K562 (cell line): Measurements from ENCODE around the gene HAPLN3. TPM values are rescaled to one million over a fixed set of nuclear protein-coding genes. Genes with fewer than 3 reads are reported as not detected.

ENCODE experiments used
- BCL6 ChIP-seq: fragments of 250-450 bp; sonication (Bioruptor Pico); IDR thresholded peaks from 2 replicates; pipeline ENCODE4 v1.4.0; 2020
- BRCA1 ChIP-seq, 2 experiments: fragments of 450-650 bp in 1 of 2; sonication (generic) in 1 of 2; formaldehyde crosslinking in 1 of 2; IDR thresholded peaks; 2 replicates each; pipeline versions ENCODE4 v1.5.0 to v1.6.1; 2017 to 2020; ENCODE audit warnings: mild to moderate bottlenecking in 1 of 2, missing genetic modification reagents in 1 of 2
- CTCF ChIP-seq, 3 experiments: IDR thresholded peaks in 2 of 3; conservative IDR thresholded peaks in 1 of 3; 2 replicates each; pipeline ENCODE4 v1.5.1; 2011 to 2012; ENCODE audit warnings: low read length in 3 of 3, mild to moderate bottlenecking in 3 of 3, control low read depth in 2 of 3, improper control_type of control experiment in 1 of 3, inconsistent platforms in 1 of 3, low read depth in 1 of 3, mixed read lengths in 1 of 3, moderate library complexity in 1 of 3; ENCODE audit not compliant: insufficient read depth in 2 of 3
- E2F3 ChIP-seq: fragments of 250-450 bp; sonication (Bioruptor Pico); IDR thresholded peaks from 2 replicates; pipeline ENCODE4 v1.4.0; 2020; ENCODE audit warnings: mild to moderate bottlenecking
- HNRNPL ChIP-seq: fragments of 200-400 bp; formaldehyde crosslinking; IDR thresholded peaks from 2 replicates; pipeline ENCODE4 v1.6.1; 2017; ENCODE audit warnings: low read depth, mild to moderate bottlenecking, low read length
- MCM5 ChIP-seq: fragments of 450-650 bp; IDR thresholded peaks from 2 replicates; pipeline ENCODE4 v1.6.1; 2016; ENCODE audit warnings: low read depth
- NFXL1 ChIP-seq: fragments of 450-650 bp; formaldehyde crosslinking; IDR thresholded peaks from 2 replicates; pipeline ENCODE4 v1.4.0; 2021; ENCODE audit warnings: mild to moderate bottlenecking
- POLR3G ChIP-seq: IDR thresholded peaks from 2 replicates; pipeline ENCODE4 v1.6.1; 2011; ENCODE audit not compliant: insufficient read length, insufficient replicate concordance; ENCODE audit errors: extremely low read depth
- RBM15 ChIP-seq: fragments of 200-400 bp; formaldehyde crosslinking; IDR thresholded peaks from 2 replicates; pipeline ENCODE4 v1.6.1; 2018; ENCODE audit warnings: mild to moderate bottlenecking, low read length, moderate library complexity; ENCODE audit not compliant: insufficient read depth
- SMARCB1 ChIP-seq: IDR thresholded peaks from 2 replicates; pipeline ENCODE4 v1.6.1; 2011; ENCODE audit warnings: improper control_type of control experiment, low read depth; ENCODE audit not compliant: insufficient read length
- SRSF9 ChIP-seq: fragments of 200-400 bp; formaldehyde crosslinking; IDR thresholded peaks from 2 replicates; pipeline ENCODE4 v1.6.1; 2017; ENCODE audit warnings: low read depth, low read length, borderline replicate concordance
- TAF15 ChIP-seq: fragments of 200-400 bp; formaldehyde crosslinking; IDR thresholded peaks from 2 replicates; pipeline ENCODE4 v1.6.1; 2017; ENCODE audit warnings: mild to moderate bottlenecking, low read depth, low read length, moderate library complexity
- TCF7L2 ChIP-seq: fragments of 150-350 bp; IDR thresholded peaks from 2 replicates; pipeline ENCODE4 v1.6.1; 2016; ENCODE audit warnings: low read depth, mild to moderate bottlenecking, low read length, moderate library complexity
- TRIM24 ChIP-seq, 2 experiments: fragments of 450-650 bp; IDR thresholded peaks; 2 replicates each; pipeline ENCODE4 v1.6.1; 2016
- XRCC4 ChIP-seq: IDR thresholded peaks from one replicate; pipeline ENCODE4 v1.6.1; 2011; ENCODE audit not compliant: insufficient read depth, insufficient read length; ENCODE audit errors: extremely low read depth
- ZFPM2 ChIP-seq: fragments of 250-450 bp; sonication (Bioruptor Pico); IDR thresholded peaks from 2 replicates; pipeline ENCODE4 v1.5.1; 2022; ENCODE audit warnings: mild to moderate bottlenecking
- ZNF311 ChIP-seq: fragments of 250-450 bp; sonication (Bioruptor Pico); IDR thresholded peaks from 2 replicates; pipeline ENCODE4 v1.4.0; 2020; ENCODE audit warnings: mild to moderate bottlenecking, moderate library complexity
- ZNF316 ChIP-seq: fragments of 450-650 bp; IDR thresholded peaks from 2 replicates; pipeline ENCODE4 v1.6.1; 2016
- ZNF57 ChIP-seq: fragments of 450-650 bp; formaldehyde crosslinking; IDR thresholded peaks from 2 replicates; pipeline ENCODE4 v1.4.0; 2020; ENCODE audit warnings: mild to moderate bottlenecking, moderate library complexity
- ZNF583 ChIP-seq: fragments of 250-450 bp; sonication (Bioruptor Pico); IDR thresholded peaks from 2 replicates; pipeline ENCODE4 v1.4.0; 2020
- ZNF695 ChIP-seq: fragments of 450-650 bp; formaldehyde crosslinking; IDR thresholded peaks from 2 replicates; pipeline ENCODE4 v1.4.0; 2020; ENCODE audit warnings: mild to moderate bottlenecking, moderate library complexity
- ZNF707 ChIP-seq: fragments of 250-450 bp; sonication (Bioruptor Pico); conservative IDR thresholded peaks from 2 replicates; pipeline ENCODE4 v1.8.0; 2022; ENCODE audit warnings: inconsistent platforms, mild to moderate bottlenecking, moderate library complexity
- ZNF79 ChIP-seq: fragments of 250-450 bp; sonication (Bioruptor Pico); IDR thresholded peaks from 2 replicates; pipeline ENCODE4 v1.4.0; 2020; ENCODE audit warnings: low read depth, mild to moderate bottlenecking, moderate library complexity
- polyA plus RNA-seq, 8 experiments: library from polyadenylated mRNA; depleted of rRNA in 4 of 8; stranded (reverse) in 5 of 8; unstranded in 3 of 8; fragments of >200 nt; fragmentation: Nextera tagmentation in 2 of 8; fragmentation: Illumina TruSeq in 1 of 8; extraction: Ambion mirVana in 2 of 8; extraction: Trizol in 1 of 8; gene quantifications; 2 replicates each; pipeline versions ENCODE4 v1.2.1 to v1.2.3, GENCODE V29; 2011 to 2014; ENCODE audit warnings: inconsistent platforms in 1 of 8, missing spikeins in 1 of 8
- total RNA-seq, 7 experiments: library from RNA; depleted of rRNA in 6 of 7; stranded (reverse); fragments of >200 nt in 6 of 7; fragmentation: Illumina TruSeq in 2 of 7; extraction: Trizol in 2 of 7; gene quantifications; 2 replicates each; pipeline versions ENCODE4 v1.2.1 to v1.2.3, GENCODE V29; 2011 to 2021; ENCODE audit warnings: low replicate concordance in 1 of 7
- TF ChIP-seq, protein P1 (sequence below): fragments of 150-350 bp; conservative IDR thresholded peaks from 2 replicates; pipeline ENCODE4 v1.6.1; 2014; ENCODE audit warnings: low read length
- TF ChIP-seq, protein P2 (sequence below): fragments of 250-450 bp; sonication (Bioruptor Pico); IDR thresholded peaks from 2 replicates; pipeline ENCODE4 v1.4.0; 2020; ENCODE audit warnings: mild to moderate bottlenecking

The HAPLN3 gene
- total and polyA plus RNA-seq, 9 of the 15 experiments (the other 6 are each of a cell fraction or from before 2014, with no cell fraction given), result 0.04 to 2.4 (median 0.65) TPM

GRCh38 chr15:88913017-88913849 lies 17.9 kb upstream of the HAPLN3 start, which contains the start of gene MFGE8 (continued):
- TF ChIP-seq CTCF (IDR thresholded peaks at IDR 0.05 in 2 of 3, conservative IDR thresholded peaks at IDR 0.05 in 1 of 3; ENCODE audit: insufficient read depth in 2 of 3, low read depth in 1 of 3, low read length in 3 of 3) (peak in 2 of 3 experiments; percentile 15; a peak in 1 of 6 replicates), ZNF316 (no peak), RBM15 (no peak), ZNF57 (CRISPR knock-in tag) (no peak), ZNF695 (CRISPR knock-in tag) (no peak), MCM5 (no peak), SRSF9 (no peak), E2F3 (CRISPR knock-in tag) (0 out of 2 replicates have a peak, but pooled peaks have one; percentile 19), SMARCB1 (no peak), ZNF583 (CRISPR knock-in tag) (no peak), POLR3G (no peak), TCF7L2 (no peak), BCL6 (CRISPR knock-in tag) (no peak), ZNF707 (CRISPR knock-in tag) (no peak), HNRNPL (peak; percentile 88), ZNF311 (CRISPR knock-in tag) (no peak), ZFPM2 (no peak), BRCA1 (IDR thresholded peaks at IDR 0.05) (no peak), BRCA1 (CRISPR knock-in tag; IDR thresholded peaks at IDR 0.05) (no peak), ZNF79 (CRISPR knock-in tag) (no peak), NFXL1 (CRISPR knock-in tag) (no peak), TRIM24 (IDR thresholded peaks at IDR 0.05) (no peak), TAF15 (no peak), XRCC4 (no peak)
- TF ChIP-seq, protein P1, sequence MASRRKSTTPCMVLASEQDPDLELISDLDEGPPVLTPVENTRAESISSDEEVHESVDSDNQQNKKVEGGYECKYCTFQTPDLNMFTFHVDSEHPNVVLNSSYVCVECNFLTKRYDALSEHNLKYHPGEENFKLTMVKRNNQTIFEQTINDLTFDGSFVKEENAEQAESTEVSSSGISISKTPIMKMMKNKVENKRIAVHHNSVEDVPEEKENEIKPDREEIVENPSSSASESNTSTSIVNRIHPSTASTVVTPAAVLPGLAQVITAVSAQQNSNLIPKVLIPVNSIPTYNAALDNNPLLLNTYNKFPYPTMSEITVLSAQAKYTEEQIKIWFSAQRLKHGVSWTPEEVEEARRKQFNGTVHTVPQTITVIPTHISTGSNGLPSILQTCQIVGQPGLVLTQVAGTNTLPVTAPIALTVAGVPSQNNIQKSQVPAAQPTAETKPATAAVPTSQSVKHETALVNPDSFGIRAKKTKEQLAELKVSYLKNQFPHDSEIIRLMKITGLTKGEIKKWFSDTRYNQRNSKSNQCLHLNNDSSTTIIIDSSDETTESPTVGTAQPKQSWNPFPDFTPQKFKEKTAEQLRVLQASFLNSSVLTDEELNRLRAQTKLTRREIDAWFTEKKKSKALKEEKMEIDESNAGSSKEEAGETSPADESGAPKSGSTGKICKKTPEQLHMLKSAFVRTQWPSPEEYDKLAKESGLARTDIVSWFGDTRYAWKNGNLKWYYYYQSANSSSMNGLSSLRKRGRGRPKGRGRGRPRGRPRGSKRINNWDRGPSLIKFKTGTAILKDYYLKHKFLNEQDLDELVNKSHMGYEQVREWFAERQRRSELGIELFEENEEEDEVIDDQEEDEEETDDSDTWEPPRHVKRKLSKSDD, result no peak
- TF ChIP-seq, protein P2, sequence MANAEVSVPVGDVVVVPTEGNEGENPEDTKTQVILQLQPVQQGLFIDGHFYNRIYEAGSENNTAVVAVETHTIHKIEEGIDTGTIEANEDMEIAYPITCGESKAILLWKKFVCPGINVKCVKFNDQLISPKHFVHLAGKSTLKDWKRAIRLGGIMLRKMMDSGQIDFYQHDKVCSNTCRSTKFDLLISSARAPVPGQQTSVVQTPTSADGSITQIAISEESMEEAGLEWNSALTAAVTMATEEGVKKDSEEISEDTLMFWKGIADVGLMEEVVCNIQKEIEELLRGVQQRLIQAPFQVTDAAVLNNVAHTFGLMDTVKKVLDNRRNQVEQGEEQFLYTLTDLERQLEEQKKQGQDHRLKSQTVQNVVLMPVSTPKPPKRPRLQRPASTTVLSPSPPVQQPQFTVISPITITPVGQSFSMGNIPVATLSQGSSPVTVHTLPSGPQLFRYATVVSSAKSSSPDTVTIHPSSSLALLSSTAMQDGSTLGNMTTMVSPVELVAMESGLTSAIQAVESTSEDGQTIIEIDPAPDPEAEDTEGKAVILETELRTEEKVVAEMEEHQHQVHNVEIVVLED (CRISPR knock-in tag), result no peak
